Measurements from ENCODE around the gene PRSS27.

GRCh38 chr16:2705351-2705750, 14.7 kb downstream of the PRSS27 start:
- TF ChIP-seq POLR2AphosphoS5 (IDR thresholded peaks at IDR 0.05; ENCODE audit: low read depth, low read length): no peak
- TF ChIP-seq TEAD4 (IDR thresholded peaks at IDR 0.05; ENCODE audit: borderline replicate concordance, insufficient read depth): no peak
- TF ChIP-seq RFX5 (IDR thresholded peaks at IDR 0.05; ENCODE audit: low read length): no peak
- no peak for TF ChIP-seq SMC3 (IDR thresholded peaks at IDR 0.05; ENCODE audit: low read depth, low read length)
- TF ChIP-seq CTCF (IDR thresholded peaks at IDR 0.05): no peak
- no peak for TF ChIP-seq FOXM1 (IDR thresholded peaks at IDR 0.05; ENCODE audit: low read depth)
- no peak for TF ChIP-seq GATA2 (CRISPR knock-in tag; IDR thresholded peaks at IDR 0.05)
- TF ChIP-seq GABPA (IDR thresholded peaks at IDR 0.05; ENCODE audit: low read depth): no peak
- TF ChIP-seq TCF12 (IDR thresholded peaks at IDR 0.05): no peak
- no peak for TF ChIP-seq EZH2phosphoT487 (IDR thresholded peaks at IDR 0.05; ENCODE audit: borderline replicate concordance, low read depth)
